PFSK-1 (cell line): ENCODE data around the gene SH3PXD2A.

Experiments used
- FOXP2 ChIP-seq: optimal IDR thresholded peaks from 2 replicates; pipeline ENCODE3; 2011; ENCODE audit warnings: borderline replicate concordance, control low read depth, inconsistent platforms; ENCODE audit not compliant: insufficient read depth; ENCODE audit errors: extremely low read length, extremely low read depth
- POLR2AphosphoS5 ChIP-seq: IDR thresholded peaks from 2 replicates; pipeline ENCODE4 v1.6.1; 2012; ENCODE audit warnings: low read depth, mild to moderate bottlenecking, control low read depth, low read length, moderate library complexity
- SIN3A ChIP-seq: IDR thresholded peaks from 2 replicates; pipeline ENCODE4 v1.6.1; 2012; ENCODE audit warnings: mild to moderate bottlenecking, low read length, moderate library complexity, borderline replicate concordance; ENCODE audit not compliant: insufficient read depth
- TAF1 ChIP-seq: IDR thresholded peaks from 2 replicates; pipeline ENCODE4 v1.6.1; 2012; ENCODE audit warnings: low read length, control low read depth, borderline replicate concordance; ENCODE audit not compliant: insufficient read depth
- TF ChIP-seq, protein P1 (sequence below), 2 experiments: IDR thresholded peaks; 2 replicates each; pipeline versions ENCODE4 v1.6.1 to v1.8.0; 2011 to 2012; ENCODE audit warnings: low read depth in 2 of 2, low read length in 2 of 2, control low read depth in 1 of 2, inconsistent platforms in 1 of 2, mild to moderate bottlenecking in 1 of 2, moderate library complexity in 1 of 2; ENCODE audit not compliant: insufficient read depth in 1 of 2

SH3PXD2A gene

GRCh38 chr10:103548581-103549348 is 306.6 kb downstream of the SH3PXD2A start:
- no peak for TF ChIP-seq TAF1
- no peak for TF ChIP-seq FOXP2
- TF ChIP-seq POLR2AphosphoS5 = no peak
- TF ChIP-seq, protein P1, sequence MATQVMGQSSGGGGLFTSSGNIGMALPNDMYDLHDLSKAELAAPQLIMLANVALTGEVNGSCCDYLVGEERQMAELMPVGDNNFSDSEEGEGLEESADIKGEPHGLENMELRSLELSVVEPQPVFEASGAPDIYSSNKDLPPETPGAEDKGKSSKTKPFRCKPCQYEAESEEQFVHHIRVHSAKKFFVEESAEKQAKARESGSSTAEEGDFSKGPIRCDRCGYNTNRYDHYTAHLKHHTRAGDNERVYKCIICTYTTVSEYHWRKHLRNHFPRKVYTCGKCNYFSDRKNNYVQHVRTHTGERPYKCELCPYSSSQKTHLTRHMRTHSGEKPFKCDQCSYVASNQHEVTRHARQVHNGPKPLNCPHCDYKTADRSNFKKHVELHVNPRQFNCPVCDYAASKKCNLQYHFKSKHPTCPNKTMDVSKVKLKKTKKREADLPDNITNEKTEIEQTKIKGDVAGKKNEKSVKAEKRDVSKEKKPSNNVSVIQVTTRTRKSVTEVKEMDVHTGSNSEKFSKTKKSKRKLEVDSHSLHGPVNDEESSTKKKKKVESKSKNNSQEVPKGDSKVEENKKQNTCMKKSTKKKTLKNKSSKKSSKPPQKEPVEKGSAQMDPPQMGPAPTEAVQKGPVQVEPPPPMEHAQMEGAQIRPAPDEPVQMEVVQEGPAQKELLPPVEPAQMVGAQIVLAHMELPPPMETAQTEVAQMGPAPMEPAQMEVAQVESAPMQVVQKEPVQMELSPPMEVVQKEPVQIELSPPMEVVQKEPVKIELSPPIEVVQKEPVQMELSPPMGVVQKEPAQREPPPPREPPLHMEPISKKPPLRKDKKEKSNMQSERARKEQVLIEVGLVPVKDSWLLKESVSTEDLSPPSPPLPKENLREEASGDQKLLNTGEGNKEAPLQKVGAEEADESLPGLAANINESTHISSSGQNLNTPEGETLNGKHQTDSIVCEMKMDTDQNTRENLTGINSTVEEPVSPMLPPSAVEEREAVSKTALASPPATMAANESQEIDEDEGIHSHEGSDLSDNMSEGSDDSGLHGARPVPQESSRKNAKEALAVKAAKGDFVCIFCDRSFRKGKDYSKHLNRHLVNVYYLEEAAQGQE (IDR thresholded peaks at IDR 0.05; ENCODE audit: insufficient read depth in 1 of 2, low read depth in 2 of 2, low read length in 2 of 2) = no peak
- TF ChIP-seq SIN3A = no peak

- TF ChIP-seq SIN3A (no peak), POLR2AphosphoS5 (no peak), FOXP2 (no peak), TAF1 (no peak)
- TF ChIP-seq, protein P1 (IDR thresholded peaks at IDR 0.05; ENCODE audit: insufficient read depth in 1 of 2, low read depth in 2 of 2, low read length in 2 of 2) = no peak
These were observed 307.4 kb downstream of the SH3PXD2A start for GRCh38 chr10:103548006-103548405.

GRCh38 chr10:103547391-103547946 is 307.9 kb downstream of the SH3PXD2A start:
- no peak for TF ChIP-seq POLR2AphosphoS5
- no peak for TF ChIP-seq FOXP2
- no peak for TF ChIP-seq TAF1
- TF ChIP-seq, protein P1 (IDR thresholded peaks at IDR 0.05; ENCODE audit: insufficient read depth in 1 of 2, low read depth in 2 of 2, low read length in 2 of 2) = no peak
- no peak for TF ChIP-seq SIN3A

GRCh38 chr10:103546401-103546800 is 309.0 kb downstream of the SH3PXD2A start:
- TF ChIP-seq FOXP2 (no peak), POLR2AphosphoS5 (no peak), SIN3A (no peak), TAF1 (no peak)
- TF ChIP-seq, protein P1 (IDR thresholded peaks at IDR 0.05; ENCODE audit: insufficient read depth in 1 of 2, low read depth in 2 of 2, low read length in 2 of 2) = no peak
